ENCODE data around the gene CACNA1A.
A peak's percentile ranks its signal among the peaks of the same experiment; 100 is the strongest.

Gene CACNA1A

GRCh38 chr19:13314761-13315160, 191.5 kb downstream of the CACNA1A start:
- no peak for DNase-seq

- no peak for DNase-seq
Measured at GRCh38 chr19:13313875-13314274, 192.4 kb downstream of the CACNA1A start.

- no peak for DNase-seq
Measured at GRCh38 chr19:13309864-13310263, 196.4 kb downstream of the CACNA1A start.

- no peak for DNase-seq
Measured at GRCh38 chr19:13303381-13304129, 202.7 kb downstream of the CACNA1A start.

- peak in 4 of 56 donors; percentile 6 to 23 (median 12) for DNase-seq
Measured at GRCh38 chr19:13302526-13303270, 203.6 kb downstream of the CACNA1A start.

- no peak for DNase-seq
Measured at GRCh38 chr19:13301627-13302334, 204.5 kb downstream of the CACNA1A start.

- no peak for DNase-seq
Measured at GRCh38 chr19:13300421-13301030, 205.8 kb downstream of the CACNA1A start.

- no peak for DNase-seq
Measured at GRCh38 chr19:13299838-13300237, 206.4 kb downstream of the CACNA1A start.

- DNase-seq, result peak in 4 of 56 donors; percentile 4 to 33 (median 22)
Measured at GRCh38 chr19:13298565-13299481, 207.5 kb downstream of the CACNA1A start.

GRCh38 chr19:13297023-13297422, 209.3 kb downstream of the CACNA1A start:
- DNase-seq, result no peak

GRCh38 chr19:13294812-13295567, 211.3 kb downstream of the CACNA1A start:
- DNase-seq, result no peak

- DNase-seq, result no peak
Measured at GRCh38 chr19:13291913-13292312, 214.4 kb downstream of the CACNA1A start.

GRCh38 chr19:13290741-13291140, 215.5 kb downstream of the CACNA1A start:
- DNase-seq, result no peak

- no peak for DNase-seq
Measured at GRCh38 chr19:13289295-13289694, 217.0 kb downstream of the CACNA1A start.

GRCh38 chr19:13286195-13286985, 219.9 kb downstream of the CACNA1A start:
- no peak for DNase-seq

GRCh38 chr19:13284929-13285928, 221.1 kb downstream of the CACNA1A start:
- DNase-seq, result no peak

GRCh38 chr19:13283871-13284270, 222.4 kb downstream of the CACNA1A start:
- DNase-seq, result no peak
